Measurements from ENCODE around the gene MPC1L. TPM values are rescaled to one million over a fixed set of nuclear protein-coding genes. Genes with fewer than 3 reads are reported as not detected.
A peak's percentile ranks its signal among the peaks of the same experiment; 100 is the strongest.
"Not testable (repeated sequence)": the region's sequence is repeated elsewhere in the genome, so short reads cannot be mapped to it uniquely, and the experiment has no call there.

Gene MPC1L
- not detected in 2 replicates for polyA plus RNA-seq (2014; cell fraction: cytosol; rRNA removed)
- polyA plus RNA-seq (2014; cell fraction: nucleus; rRNA removed) = not detected in 2 replicates

DNA sequence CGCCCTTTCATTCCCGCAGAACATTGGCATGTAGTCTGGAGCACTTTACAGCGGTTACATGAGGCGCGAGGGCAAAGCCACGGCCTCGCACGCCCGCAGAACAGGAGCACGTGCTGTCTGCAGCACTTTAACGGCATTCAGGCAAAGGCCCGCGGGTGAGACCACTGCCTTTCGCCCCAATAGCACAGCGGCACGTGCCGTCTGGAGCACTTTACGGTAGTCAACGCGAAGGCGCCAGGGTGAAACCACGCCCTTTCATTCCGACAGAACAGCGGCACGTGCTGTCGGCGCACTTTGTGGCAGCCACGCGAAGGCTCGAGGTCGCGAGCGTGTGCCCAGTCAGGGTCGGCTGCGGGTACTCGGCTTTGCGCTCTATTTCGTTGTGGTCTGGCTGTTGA, at the start of gene MPC1L:
MPC1L (plus strand) TSS at position 290 of the 398 bp plus-strand sequence. CDS start 138 bp downstream, outside the sequence.
- no peak for DNase-seq (ENCODE audit: low spot score)

DNA sequence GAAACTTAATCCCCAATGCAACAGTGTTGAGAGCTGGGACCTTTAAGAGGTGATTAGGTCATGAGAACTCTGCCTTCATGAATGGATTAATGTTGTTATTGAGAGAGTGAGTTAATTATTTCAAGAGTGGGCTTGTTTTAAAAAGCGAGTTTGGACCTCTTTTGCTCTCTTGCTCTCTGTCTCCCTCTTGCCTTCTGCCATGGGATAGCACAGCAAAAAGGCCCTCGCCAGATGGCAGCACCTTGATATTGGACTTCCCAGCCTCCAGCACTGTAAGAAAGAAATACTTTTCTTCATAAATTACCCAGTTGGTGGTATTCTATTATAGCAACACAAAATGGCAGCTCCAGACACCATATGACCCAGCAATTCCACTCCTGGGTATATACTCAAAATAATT, 49.5 kb upstream of the MPC1L start:
- DNase-seq (ENCODE audit: low spot score) = peak; percentile 32

DNA sequence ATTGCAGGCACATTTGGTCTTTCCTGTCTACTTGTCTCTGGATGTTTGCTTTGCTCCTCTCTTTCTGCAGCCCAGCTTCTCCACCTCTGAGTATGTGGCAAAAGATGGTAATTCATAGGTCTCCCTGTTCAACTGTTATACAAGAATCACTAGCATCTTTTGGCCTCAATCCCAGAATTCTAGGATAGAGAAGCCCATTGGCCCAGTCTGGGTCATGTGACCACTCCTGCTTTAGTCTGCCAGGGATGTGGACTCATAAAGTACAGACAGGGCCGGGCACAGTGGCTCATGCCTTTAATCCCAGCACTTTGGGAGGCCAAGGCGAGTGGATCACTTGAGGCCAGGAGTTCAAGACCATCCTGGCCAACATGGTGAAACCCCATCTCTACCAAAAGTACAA, 47.8 kb upstream of the MPC1L start:
- DNase-seq (ENCODE audit: low spot score) = peak; percentile 27

DNA sequence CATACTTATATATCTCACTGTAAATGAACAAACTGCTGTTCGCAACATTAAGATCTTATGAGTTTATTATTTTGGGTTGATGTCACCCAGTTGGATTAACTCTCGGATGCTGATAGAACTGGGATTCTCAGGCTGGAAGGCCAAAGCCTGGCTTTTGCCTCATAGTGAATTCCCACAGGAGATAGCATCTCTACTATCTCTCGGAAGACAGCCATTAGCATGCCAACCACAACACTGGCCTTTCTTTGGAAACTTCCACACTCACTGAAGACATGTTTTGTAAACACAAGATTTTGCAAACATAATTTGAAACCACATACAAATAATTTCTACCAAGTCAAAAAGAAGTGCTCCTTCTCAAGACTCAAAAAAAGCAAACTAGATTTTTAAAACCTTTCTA, 46.9 kb upstream of the MPC1L start:
- no peak for DNase-seq (ENCODE audit: low spot score)

DNA sequence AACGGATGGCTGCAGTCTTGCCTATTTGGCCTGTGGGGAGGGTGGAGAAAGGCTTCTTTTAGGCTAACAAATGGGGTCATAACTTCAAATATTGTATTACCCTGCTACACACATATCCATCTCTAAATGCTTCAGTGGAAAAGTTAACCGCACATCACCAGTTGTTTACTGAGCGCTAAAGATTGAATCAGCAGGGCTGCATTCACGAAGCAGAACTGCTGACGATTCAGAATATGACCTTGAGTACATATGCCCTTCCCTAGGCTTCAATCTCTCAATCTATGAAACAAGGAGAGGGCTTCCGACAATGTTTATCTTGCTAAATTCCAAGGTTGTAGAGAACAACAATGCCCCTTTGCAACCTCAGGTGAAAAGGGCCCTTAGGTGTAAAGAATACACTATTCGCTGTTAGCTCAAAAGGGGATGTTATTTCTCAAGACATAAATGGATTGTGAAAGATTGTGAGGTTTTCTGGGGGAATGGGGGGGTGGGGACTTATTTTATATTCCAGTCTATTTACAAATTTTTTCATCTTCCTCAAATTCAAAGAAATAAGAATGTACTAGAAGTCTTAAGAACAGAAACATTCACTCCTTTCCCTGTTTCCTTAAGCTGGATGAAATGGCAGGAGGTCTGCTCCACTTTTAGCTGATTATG, 45.1 kb upstream of the MPC1L start:
- DNase-seq (ENCODE audit: low spot score) = no peak

DNA sequence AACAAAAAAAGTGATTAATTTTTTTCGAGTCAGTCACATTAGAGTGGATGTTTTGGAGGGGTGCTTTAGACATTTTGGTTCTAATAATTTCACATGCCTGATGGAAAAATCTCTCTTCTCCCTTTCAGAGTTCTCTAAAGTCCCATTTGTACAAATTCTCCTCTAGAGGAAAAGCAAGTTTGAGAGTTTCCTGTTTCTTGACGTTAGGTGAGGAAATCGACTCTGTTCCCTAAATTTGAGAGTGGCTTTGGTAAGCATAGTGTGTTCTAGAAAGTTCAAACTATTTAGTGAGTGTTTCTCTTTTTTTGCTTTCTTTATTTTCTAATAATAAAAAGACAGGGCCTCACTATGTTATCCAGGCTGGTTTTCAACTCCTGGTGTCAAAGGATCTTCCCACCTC, 44.1 kb upstream of the MPC1L start:
- no peak for DNase-seq (ENCODE audit: low spot score)

DNA sequence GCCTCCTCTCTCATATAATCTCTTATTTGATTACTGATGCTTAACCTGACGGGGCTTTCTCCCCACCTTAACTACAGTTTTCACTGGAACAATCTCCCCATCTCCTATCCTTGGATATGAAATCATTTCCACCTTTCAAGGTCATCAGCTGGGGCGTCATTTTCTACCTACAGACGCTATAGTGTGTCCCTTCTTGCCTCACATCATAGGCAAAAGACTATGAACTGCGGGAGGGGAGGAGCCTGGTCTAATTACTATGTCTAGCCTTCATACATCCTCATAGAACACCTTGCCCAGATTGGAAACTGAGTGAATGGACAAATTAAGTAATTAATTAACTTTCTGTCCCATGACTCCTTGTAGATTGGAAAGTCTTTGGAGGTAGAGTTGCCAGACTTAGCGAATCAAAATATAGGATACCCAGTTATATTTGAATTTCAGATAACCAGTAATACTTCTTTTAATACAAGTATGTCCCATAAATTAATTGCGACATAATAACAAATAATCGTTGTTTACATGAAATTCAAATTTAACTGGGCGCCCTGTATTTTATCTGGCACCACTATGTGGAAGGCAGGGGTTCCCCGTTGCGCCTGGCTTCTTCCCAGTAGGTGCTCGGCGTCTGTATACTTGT, 43.2 kb upstream of the MPC1L start:
- no peak for DNase-seq (ENCODE audit: low spot score)

DNA sequence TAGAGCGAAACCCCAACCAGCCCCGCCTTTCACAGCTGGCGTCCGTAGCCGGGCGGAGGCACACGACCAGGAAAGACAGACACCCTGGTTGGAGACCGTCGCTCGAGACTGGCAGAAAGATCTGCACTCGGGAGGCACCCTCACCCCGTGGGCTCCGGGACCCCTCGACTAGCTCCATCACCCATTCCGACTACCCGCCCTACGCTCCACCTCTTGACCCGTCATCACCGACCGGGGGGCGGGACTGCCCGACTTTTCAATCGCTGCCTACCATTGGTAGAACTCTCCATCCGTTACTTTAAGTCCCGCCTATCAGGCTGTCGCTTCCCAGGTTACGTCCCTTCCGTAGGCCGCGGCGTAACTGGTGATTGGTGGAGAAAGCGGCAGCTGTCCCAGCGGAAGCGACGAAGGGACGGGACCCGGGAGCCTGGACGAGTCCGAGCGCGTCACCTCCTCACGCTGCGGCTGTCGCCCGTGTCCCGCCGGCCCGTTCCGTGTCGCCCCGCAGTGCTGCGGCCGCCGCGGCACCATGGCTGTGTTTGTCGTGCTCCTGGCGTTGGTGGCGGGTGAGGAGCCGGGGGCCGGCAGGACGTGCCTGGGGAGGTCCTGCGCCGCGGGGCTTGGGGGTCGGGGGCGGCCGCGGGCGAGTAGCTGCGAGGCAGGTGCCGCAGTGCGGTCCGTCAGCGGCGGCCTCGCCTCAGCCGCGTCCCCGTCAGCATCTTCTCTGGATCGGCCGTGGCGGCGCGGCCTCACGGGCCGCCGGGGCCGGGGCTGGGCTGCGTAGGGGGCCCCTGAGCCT, 42.5 kb upstream of the MPC1L start, which contains the start of gene ATP6AP2:
ATP6AP2 (plus strand) TSS at position 434 of the 799 bp plus-strand sequence; CDS start at position 530, 96 bp downstream.
- peak; percentile 94 for DNase-seq (ENCODE audit: low spot score)

DNA sequence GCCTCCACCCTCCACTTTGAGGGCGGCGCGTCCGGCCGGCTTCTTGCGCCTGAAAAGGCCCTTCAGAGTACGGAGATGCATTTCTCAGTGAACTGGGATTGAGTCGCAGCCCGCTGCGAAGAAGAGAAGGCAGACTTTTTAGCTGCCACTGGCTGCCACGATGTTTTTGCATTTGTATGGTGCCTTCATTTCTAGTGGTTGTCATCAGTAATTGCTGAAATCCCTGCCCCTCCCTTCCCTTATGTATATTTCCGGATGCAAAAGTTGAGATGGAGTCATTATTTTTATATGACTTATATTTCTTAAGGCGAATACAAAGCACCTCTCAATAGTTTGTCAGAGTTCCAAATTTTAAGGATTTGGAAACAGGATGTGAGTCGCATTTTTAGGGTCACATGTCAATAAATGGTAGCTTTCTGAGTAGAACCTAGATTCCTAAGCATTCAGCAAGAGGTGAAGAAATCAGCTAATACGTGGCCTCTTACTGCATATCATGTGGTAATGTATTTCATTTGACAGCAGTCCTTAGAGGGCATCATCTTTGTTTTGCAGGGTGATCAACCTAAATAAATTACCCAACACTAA, 41.8 kb upstream of the MPC1L start:
- no peak for DNase-seq (ENCODE audit: low spot score)

DNA sequence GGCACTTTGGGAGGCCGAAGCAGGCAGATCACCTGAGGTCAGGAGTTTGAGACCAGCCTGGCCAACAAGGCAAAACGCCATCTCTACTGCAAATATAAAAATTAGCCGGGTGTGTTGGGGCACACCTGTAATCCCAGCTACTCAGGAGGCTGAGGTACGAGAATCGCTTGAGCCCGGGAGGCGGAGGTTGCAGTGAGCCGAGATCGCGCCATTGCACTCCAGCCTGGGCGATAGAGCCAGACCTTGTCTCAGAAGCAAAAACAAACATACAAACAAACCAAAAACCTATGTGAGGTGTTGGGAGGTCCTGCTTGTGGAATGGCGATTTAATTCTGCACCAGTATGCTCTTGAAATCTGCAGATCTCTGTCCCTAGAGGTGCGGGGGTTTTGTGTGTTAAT, 41.0 kb upstream of the MPC1L start:
- DNase-seq (ENCODE audit: low spot score) = not testable (repeated sequence)

DNA sequence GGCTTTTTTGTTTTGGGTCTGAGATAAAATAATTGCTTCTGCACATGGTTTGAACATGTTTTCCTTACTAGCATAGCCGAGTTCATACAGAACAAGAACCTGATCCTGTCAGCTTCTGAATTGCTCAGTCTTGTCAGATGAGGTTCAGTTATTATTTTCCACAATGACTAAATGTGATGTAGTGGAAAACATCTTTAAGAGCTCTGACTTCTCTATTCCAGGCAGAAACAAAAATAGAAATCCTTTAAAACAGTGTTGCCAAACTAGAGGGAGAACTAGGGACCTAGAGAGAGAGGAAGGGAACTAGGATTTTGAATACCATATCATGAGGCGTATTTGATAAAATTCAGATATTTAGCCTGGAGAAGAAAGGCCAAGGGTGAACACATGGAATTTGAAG, 40.4 kb upstream of the MPC1L start:
- no peak for DNase-seq (ENCODE audit: low spot score)

DNA sequence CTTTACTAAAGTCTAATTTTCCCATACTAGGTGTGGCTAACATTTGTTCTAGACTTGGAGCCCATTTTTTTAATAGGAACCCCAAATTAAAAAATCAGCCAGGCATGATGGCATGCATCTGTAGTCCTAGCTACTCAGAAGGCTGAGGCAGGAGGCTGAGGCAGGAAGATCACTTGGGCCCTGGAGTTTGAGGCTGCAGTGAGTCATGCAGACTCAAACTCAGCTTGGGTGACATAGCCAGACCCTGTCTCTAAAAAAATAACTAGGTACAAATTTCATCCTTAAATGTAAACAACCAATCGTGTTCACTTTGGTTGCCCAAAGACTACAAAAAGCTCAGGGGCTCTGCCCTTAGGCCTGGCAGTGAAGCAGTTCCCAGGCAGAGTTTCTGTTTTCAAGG, 35.6 kb upstream of the MPC1L start:
- not testable (repeated sequence) for DNase-seq (ENCODE audit: low spot score)

DNA sequence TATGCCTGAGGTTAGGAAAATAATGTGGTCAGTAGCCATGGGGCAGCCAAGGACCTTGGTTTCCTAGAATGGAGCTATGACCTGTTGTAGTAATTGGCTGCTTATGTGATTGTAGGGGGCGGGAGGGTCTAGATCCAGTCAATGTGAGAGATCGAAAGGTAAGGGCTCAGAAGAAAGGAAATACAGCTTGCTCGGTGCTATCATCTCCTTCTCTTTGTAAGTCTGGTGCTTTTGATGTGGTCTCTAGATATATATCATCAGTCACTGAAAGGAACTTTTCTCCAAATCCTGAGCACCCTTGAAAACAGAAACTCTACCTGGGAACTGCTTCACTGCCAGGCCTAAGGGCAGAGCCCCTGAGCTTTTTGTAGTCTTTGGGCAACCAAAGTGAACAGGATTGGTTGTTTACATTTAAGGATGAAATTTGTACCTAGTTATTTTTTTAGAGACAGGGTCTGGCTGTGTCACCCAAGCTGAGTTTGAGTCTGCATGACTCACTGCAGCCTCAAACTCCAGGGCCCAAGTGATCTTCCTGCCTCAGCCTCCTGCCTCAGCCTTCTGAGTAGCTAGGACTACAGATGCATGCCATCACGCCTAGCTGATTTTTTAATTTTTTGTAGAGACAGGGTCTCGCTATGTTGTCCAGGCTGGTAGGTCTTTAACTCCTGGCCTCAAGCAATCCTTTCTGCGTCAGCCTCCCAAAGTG, 33.5 kb upstream of the MPC1L start:
- not testable (repeated sequence) for DNase-seq (ENCODE audit: low spot score)

DNA sequence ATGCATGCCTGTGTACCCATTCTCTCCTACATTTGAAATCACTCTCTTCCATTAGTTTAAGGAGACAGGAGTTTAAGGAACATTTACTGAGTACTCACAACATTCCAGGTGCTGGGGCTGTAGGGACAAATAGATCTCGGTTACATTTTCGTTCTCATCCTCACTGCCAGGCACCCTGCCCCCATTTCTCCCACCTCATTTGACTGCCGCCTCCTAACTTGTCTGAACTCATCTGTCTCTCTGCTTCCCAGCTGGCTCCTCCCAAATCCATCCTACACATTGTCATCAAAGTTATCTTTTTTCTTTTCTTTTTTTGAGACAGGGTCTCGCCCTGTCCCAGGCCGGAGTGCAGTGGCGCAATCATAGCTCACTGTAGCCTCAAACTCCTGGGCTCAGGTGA, 19.8 kb upstream of the MPC1L start:
- DNase-seq (ENCODE audit: low spot score) = no peak

DNA sequence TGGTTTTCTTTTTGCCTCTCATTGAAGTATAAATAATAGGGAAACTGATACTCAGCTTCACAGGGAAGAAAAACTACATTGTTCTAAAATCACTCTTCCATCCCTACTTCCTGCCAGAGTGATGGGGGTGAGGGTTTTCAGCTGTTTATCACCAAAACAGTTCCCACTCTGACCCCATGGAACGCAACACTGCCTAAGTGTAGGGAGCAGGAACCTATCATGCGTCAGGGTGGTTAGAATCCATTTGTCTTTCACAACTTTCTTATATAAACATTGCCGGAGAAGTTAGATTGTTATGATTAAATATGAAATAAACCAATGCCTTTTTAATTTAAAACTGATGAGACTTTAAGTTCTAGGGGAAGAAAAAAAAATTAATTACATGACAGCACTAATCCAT, 15.8 kb upstream of the MPC1L start:
- DNase-seq (ENCODE audit: low spot score) = no peak

DNA sequence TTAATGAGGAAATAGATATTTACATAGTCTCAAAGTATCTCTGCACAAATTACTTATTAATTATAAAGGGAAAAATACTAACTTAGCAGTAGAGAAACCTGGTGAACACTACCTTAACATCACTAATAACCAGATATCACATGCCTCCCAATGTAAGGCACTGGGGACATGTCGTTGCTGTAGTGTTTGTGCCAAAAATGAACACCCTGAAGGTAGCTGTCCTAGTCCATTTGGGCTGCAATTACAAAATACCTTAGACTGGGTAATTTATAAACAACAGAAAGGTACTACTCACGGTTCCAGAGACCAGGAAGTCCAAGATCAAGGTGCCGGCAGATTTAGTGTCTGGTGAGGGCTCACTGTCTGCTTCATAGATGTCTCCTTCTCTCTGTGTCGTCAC, 10.7 kb upstream of the MPC1L start:
- no peak for DNase-seq (ENCODE audit: low spot score)

DNA sequence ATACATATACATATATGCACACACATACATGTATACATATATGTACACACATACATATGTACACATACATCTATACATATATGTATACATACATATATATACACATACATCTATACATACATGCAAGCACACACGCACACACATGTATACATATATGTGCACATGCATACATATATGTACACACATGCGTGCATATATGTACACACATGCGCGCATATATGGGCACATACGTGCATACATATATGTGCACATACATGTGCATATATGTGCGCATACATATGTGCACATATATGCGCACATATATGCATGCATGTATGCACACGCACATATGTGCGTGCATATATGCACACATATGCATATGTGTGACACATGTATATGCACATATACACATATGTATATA, 7.3 kb upstream of the MPC1L start:
- no peak for DNase-seq (ENCODE audit: low spot score)

DNA sequence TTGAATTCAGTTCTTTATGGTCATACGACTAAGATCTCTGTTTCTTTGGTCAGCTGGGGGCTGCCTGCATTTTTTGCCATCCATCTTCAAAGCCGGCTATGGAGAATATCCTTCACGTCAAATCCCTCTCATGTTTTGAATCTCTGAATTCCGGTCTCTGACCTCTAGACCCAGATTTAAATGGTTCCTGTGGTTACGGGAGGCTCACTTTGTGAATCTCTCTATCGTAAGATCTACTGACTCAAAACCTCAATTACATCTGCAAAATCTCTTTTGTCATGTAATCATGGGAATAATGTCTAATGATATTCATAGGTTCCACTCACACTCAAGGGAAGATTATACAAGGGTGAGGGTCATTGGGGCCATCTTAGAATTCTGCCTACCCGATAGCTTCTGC, 5.7 kb upstream of the MPC1L start:
- DNase-seq (ENCODE audit: low spot score) = no peak

DNA sequence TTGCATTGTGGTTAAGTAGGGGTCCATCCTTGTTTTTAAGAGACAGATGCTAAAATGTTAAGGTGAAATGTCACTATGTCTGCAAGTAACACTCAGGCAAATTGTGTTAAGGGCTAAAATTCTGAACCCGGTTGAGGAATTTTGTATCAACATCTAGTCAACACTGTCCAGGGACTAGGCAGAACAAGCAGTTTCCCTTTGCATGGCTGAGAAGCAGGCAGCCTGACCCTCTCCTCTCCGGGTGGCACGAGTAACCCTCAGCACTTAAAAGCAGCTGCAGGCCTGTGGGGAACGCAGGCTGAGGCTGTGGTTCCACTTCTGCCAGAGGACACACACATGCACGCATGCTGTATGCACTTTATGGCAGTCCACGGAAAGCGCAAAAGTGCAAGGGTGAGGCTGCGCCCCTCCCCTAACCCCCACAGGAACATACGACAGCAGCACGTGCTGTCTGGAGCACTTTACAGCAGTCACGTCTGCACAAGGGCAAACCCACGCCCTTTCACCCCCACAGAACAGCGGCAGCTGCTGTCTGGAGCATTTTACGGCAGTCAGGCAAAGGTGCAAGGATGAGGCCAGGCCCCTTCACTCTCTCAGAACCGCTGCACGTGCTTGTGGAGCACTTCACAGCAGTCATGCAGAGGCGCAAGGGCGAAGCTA, 619 bp upstream of the MPC1L start:
- DNase-seq (ENCODE audit: low spot score) = peak; percentile 1

DNA sequence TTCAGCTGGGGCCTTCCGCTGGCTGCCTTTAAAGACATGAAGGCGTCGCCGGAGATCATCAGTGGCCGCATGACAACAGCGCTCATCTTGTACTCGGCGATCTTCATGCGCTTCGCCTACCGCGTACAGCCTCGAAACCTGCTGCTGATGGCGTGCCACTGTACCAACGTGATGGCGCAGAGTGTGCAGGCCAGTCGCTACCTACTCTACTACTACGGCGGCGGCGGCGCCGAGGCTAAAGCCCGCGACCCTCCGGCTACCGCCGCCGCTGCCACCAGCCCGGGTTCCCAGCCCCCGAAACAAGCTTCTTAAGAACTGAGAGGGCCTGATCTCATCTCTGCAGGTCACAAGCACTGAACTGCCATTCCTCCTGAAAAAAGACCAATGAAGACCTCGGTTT, 437 bp downstream of the MPC1L start:
- DNase-seq (ENCODE audit: low spot score) = no peak

DNA sequence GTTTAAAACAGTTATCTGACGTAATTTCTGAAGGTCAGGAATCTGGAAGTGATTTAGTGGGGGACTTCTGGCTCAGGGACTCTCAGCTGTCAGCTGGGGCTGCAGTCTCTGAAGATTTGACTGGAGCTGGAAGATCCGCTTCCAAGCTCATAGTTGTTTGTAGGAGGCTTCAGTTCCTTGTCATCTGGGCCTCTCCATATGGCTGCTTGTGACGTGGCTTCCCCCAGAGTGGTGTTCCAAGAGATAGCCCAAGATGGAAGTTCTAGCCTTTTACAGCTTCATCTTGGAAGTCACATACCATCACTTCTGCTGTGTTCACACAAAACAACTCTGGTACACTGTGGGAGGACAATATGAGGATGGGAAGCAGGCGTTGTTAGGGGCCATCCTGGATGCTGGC, 2.1 kb downstream of the MPC1L start:
- no peak for DNase-seq (ENCODE audit: low spot score)

All from SK-N-DZ (cell line).